Germinal center (tissue), 1 donor: ENCODE measurements around the gene SPATA2.

Source experiments
- DNase-seq: peaks from one replicate; pipeline ENCODE4 v3.0.0; 2012; ENCODE audit warnings: mixed read lengths, low spot score

The SPATA2 gene

GRCh38 chr20:49858076-49858585 is 57.2 kb downstream of the SPATA2 start:
- no peak for DNase-seq

- DNase-seq: no peak
These were observed 58.4 kb downstream of the SPATA2 start for GRCh38 chr20:49856904-49857303.

- no peak for DNase-seq
These were observed 61.0 kb downstream of the SPATA2 start for GRCh38 chr20:49854190-49854875.

GRCh38 chr20:49853640-49854039 is 61.7 kb downstream of the SPATA2 start:
- DNase-seq: no peak
